ELF-1 (cell line): ENCODE results near the gene MALRD1.
A peak's percentile ranks its signal among the peaks of the same experiment; 100 is the strongest.

Experiments
- DNase-seq: peaks from one replicate; pipeline ENCODE4 v3.0.0-alpha.2; 2016; ENCODE audit warnings: low read depth, low spot score

MALRD1 gene

GRCh38 chr10:19221216-19221615 lies 172.6 kb downstream of the MALRD1 start:
- no peak for DNase-seq

GRCh38 chr10:19226025-19226424 lies 177.4 kb downstream of the MALRD1 start:
- DNase-seq, result no peak

GRCh38 chr10:19231034-19231433 lies 182.4 kb downstream of the MALRD1 start:
- no peak for DNase-seq

GRCh38 chr10:19245889-19246752 lies 197.5 kb downstream of the MALRD1 start:
- DNase-seq, result no peak

- DNase-seq, result no peak
Measured at GRCh38 chr10:19247843-19248242, 199.2 kb downstream of the MALRD1 start.

GRCh38 chr10:19250546-19250945 lies 201.9 kb downstream of the MALRD1 start:
- no peak for DNase-seq

- DNase-seq, result no peak
Measured at GRCh38 chr10:19252531-19252930, 203.9 kb downstream of the MALRD1 start.

- no peak for DNase-seq
Measured at GRCh38 chr10:19256331-19256730, 207.7 kb downstream of the MALRD1 start.

- no peak for DNase-seq
Measured at GRCh38 chr10:19263262-19263661, 214.7 kb downstream of the MALRD1 start.

GRCh38 chr10:19283285-19283684 lies 234.7 kb downstream of the MALRD1 start:
- no peak for DNase-seq

GRCh38 chr10:19283786-19284185 lies 235.2 kb downstream of the MALRD1 start:
- DNase-seq, result no peak

GRCh38 chr10:19290770-19291169 lies 242.2 kb downstream of the MALRD1 start:
- no peak for DNase-seq

- no peak for DNase-seq
Measured at GRCh38 chr10:19294233-19294632, 245.6 kb downstream of the MALRD1 start.

- no peak for DNase-seq
Measured at GRCh38 chr10:19299645-19300044, 251.0 kb downstream of the MALRD1 start.

GRCh38 chr10:19302117-19302516 lies 253.5 kb downstream of the MALRD1 start:
- DNase-seq, result no peak

- DNase-seq, result no peak
Measured at GRCh38 chr10:19310066-19310465, 261.5 kb downstream of the MALRD1 start.

GRCh38 chr10:19316204-19316870 lies 267.7 kb downstream of the MALRD1 start:
- DNase-seq, result peak; percentile 3

GRCh38 chr10:19317952-19318351 lies 269.4 kb downstream of the MALRD1 start:
- DNase-seq, result no peak

GRCh38 chr10:19325581-19325980 lies 277.0 kb downstream of the MALRD1 start:
- DNase-seq, result no peak

- no peak for DNase-seq
Measured at GRCh38 chr10:19328582-19328981, 280.0 kb downstream of the MALRD1 start.

GRCh38 chr10:19329475-19329874 lies 280.9 kb downstream of the MALRD1 start:
- no peak for DNase-seq

- no peak for DNase-seq
Measured at GRCh38 chr10:19332304-19332703, 283.7 kb downstream of the MALRD1 start.

GRCh38 chr10:19333631-19334030 lies 285.0 kb downstream of the MALRD1 start:
- no peak for DNase-seq
